ENCODE data around the gene DSE.
A peak's percentile ranks its signal among the peaks of the same experiment; 100 is the strongest.

DSE gene

GRCh38 chr6:116405138-116405537 is 34.4 kb downstream of the DSE start:
- Histone ChIP-seq H3K36me3 (ENCODE audit: insufficient read depth, low read length) (no peaks in the 10 kb centered on the region), H3K4me3 (ENCODE audit: low read depth in 1 of 2, low read length in 2 of 2) (no peak overlapping the region), H3K27me3 (ENCODE audit: insufficient read depth, low read length, poor library complexity) (no peaks in the 10 kb centered on the region), H3K4me2 (ENCODE audit: insufficient read depth, low read length) (no peak overlapping the region), H3K9me3 (ENCODE audit: insufficient read depth, low read length, severe bottlenecking) (no peaks in the 10 kb centered on the region), H3K27ac (ENCODE audit: low read length) (no peak overlapping the region), H4K20me1 (ENCODE audit: insufficient read depth, low read length) (no peaks in the 10 kb centered on the region), H3K9ac (ENCODE audit: low read depth, low read length) (no peak overlapping the region), H3K79me2 (ENCODE audit: insufficient read depth, low read length) (no peaks in the 10 kb centered on the region), H3K4me1 (ENCODE audit: insufficient read depth, low read length) (no peaks in the 10 kb centered on the region), H2AFZ (ENCODE audit: low read depth, low read length) (no peak overlapping the region)
- no peak for DNase-seq
- TF ChIP-seq CTCF (IDR thresholded peaks at IDR 0.05; ENCODE audit: borderline replicate concordance, extremely low read depth, low read length, poor library complexity, severe bottlenecking) (no peak), EZH2 (IDR thresholded peaks at IDR 0.05; ENCODE audit: borderline replicate concordance, low read depth, low read length, severe bottlenecking) (no peak)
- ATAC-seq (ENCODE audit: insufficient read depth, low read depth) = peak; percentile 37; the same call in 1 of the 3 replicates

GRCh38 chr6:116405652-116406356 is 35.1 kb downstream of the DSE start:
- ATAC-seq (ENCODE audit: insufficient read depth, low read depth) (no peak), DNase-seq (no peak)
- Histone ChIP-seq H3K9me3 (ENCODE audit: insufficient read depth, low read length, severe bottlenecking) (no peaks in the 10 kb centered on the region), H3K4me1 (ENCODE audit: insufficient read depth, low read length) (no peaks in the 10 kb centered on the region), H3K79me2 (ENCODE audit: insufficient read depth, low read length) (no peaks in the 10 kb centered on the region), H3K27ac (ENCODE audit: low read length) (no peak overlapping the region), H4K20me1 (ENCODE audit: insufficient read depth, low read length) (no peaks in the 10 kb centered on the region), H2AFZ (ENCODE audit: low read depth, low read length) (no peak overlapping the region), H3K36me3 (ENCODE audit: insufficient read depth, low read length) (no peaks in the 10 kb centered on the region), H3K9ac (ENCODE audit: low read depth, low read length) (no peak overlapping the region), H3K4me3 (ENCODE audit: low read depth in 1 of 2, low read length in 2 of 2) (no peak overlapping the region), H3K4me2 (ENCODE audit: insufficient read depth, low read length) (no peak overlapping the region), H3K27me3 (ENCODE audit: insufficient read depth, low read length, poor library complexity) (no peaks in the 10 kb centered on the region)
- TF ChIP-seq EZH2 (IDR thresholded peaks at IDR 0.05; ENCODE audit: borderline replicate concordance, low read depth, low read length, severe bottlenecking) (no peak), CTCF (IDR thresholded peaks at IDR 0.05; ENCODE audit: borderline replicate concordance, extremely low read depth, low read length, poor library complexity, severe bottlenecking) (no peak)

- Histone ChIP-seq H3K27me3 (ENCODE audit: insufficient read depth, low read length, poor library complexity) (no peaks in the 10 kb centered on the region), H3K9me3 (ENCODE audit: insufficient read depth, low read length, severe bottlenecking) (no peaks in the 10 kb centered on the region), H3K27ac (ENCODE audit: low read length) (no peak overlapping the region), H3K4me1 (ENCODE audit: insufficient read depth, low read length) (no peaks in the 10 kb centered on the region), H2AFZ (ENCODE audit: low read depth, low read length) (no peak overlapping the region), H3K36me3 (ENCODE audit: insufficient read depth, low read length) (no peaks in the 10 kb centered on the region), H3K9ac (ENCODE audit: low read depth, low read length) (no peak overlapping the region), H3K4me3 (ENCODE audit: low read depth in 1 of 2, low read length in 2 of 2) (no peak overlapping the region), H3K4me2 (ENCODE audit: insufficient read depth, low read length) (no peak overlapping the region), H3K79me2 (ENCODE audit: insufficient read depth, low read length) (no peaks in the 10 kb centered on the region), H4K20me1 (ENCODE audit: insufficient read depth, low read length) (no peaks in the 10 kb centered on the region)
- TF ChIP-seq CTCF (IDR thresholded peaks at IDR 0.05; ENCODE audit: borderline replicate concordance, extremely low read depth, low read length, poor library complexity, severe bottlenecking) = no peak
- no peak for TF ChIP-seq EZH2 (IDR thresholded peaks at IDR 0.05; ENCODE audit: borderline replicate concordance, low read depth, low read length, severe bottlenecking)
- ATAC-seq (ENCODE audit: insufficient read depth, low read depth) = no peak
- no peak for DNase-seq
Measured at GRCh38 chr6:116406678-116407345, 36.1 kb downstream of the DSE start.
